Measurements from ENCODE around the gene GPR156. TPM values are rescaled to one million over a fixed set of nuclear protein-coding genes. Genes with fewer than 3 reads are reported as not detected.

GPR156 gene
- total and polyA plus RNA-seq, 8 donors, result 0.13 to 0.89 (median 0.37) TPM; not detected in 5

- H3K4me1 ChIP-seq, result peaks cover 0 to 5% (median 3%) of the 10 kb centered on the region in 4 donors
- peaks cover 0 to 4% (median 0%) of the 10 kb centered on the region in 4 donors for H3K9me3 ChIP-seq
- H3K27me3 ChIP-seq, result no peaks in the 10 kb centered on the region
- H3K4me3 ChIP-seq, result no peak overlapping the region
- 77 to 93% (median 88%) methylated on average over 4 of the region's 4 CpGs for WGBS, 5 donors
- TF ChIP-seq CTCF (IDR thresholded peaks at IDR 0.05) (no peak), POLR2AphosphoS5 (IDR thresholded peaks at IDR 0.05) (no peak), EP300 (IDR thresholded peaks at IDR 0.05) (no peak), POLR2A (IDR thresholded peaks at IDR 0.05) (no peak)
- intact Hi-C loops (cut with DNase I; ENCODE audit: low total_unique reads), result no loop called here
- no peak for DNase-seq
- H3K36me3 ChIP-seq, result no peaks in the 10 kb centered on the region
- no peak overlapping the region for H3K27ac ChIP-seq
Observed at GRCh38 chr3:120142236-120142635, 142.8 kb downstream of the GPR156 start.

DNA sequence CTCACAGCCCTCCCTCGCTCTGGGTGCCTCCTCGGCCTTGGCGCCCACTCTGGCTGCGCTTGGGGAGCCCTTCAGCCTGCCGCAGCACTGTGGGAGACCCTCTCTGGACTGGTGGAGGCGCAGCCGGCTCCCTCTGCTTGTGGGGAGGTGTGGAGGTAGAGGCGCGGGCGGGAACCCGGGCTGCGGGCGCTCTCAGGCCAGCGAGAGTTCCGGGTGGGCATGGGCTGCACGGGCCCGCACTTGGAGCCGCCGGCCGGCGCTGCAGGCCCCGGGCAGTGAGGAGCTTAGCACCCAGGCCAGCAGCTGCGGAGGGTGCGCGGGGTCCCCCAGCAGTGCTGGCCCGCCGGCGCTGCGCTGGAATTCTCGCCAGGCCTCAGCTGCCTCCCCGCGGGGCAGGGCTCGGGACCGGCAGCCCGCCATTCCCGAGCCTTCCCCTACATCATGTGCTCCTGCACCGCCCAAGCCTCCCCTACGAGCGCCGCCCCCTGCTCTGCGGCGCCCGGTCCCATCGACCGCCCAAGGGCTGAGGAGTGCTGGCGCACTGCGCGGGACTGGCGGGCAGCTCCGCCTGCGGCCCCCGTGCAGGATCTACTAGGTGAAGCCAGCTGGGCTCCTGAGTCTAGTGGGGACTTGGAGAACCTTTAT is 144.8 kb downstream of the GPR156 start:
- TF ChIP-seq EP300 (IDR thresholded peaks at IDR 0.05), result no peak
- TF ChIP-seq POLR2AphosphoS5 (IDR thresholded peaks at IDR 0.05), result no peak
- no peak for TF ChIP-seq POLR2A (IDR thresholded peaks at IDR 0.05)
- no peak for TF ChIP-seq CTCF (IDR thresholded peaks at IDR 0.05)
- Histone ChIP-seq H3K4me1 (peaks cover 0 to 1% (median 0%) of the 10 kb centered on the region in 4 donors), H3K36me3 (no peaks in the 10 kb centered on the region), H3K4me3 (no peak overlapping the region), H3K9me3 (peaks cover 0 to 4% (median 0%) of the 10 kb centered on the region in 4 donors), H3K27ac (no peak overlapping the region), H3K27me3 (no peaks in the 10 kb centered on the region)
- DNase-seq, result no peak
- intact Hi-C loops (cut with DNase I; ENCODE audit: low total_unique reads), result no loop called here
- WGBS, 5 donors, result 95 to 98% (median 97%) methylated on average over 28 to 52 of the region's 52 CpGs

GRCh38 chr3:120139140-120139539 is 145.9 kb downstream of the GPR156 start:
- Histone ChIP-seq H3K36me3 (no peaks in the 10 kb centered on the region), H3K27me3 (no peaks in the 10 kb centered on the region), H3K4me1 (no peaks in the 10 kb centered on the region), H3K4me3 (no peak overlapping the region), H3K9me3 (peaks cover 0 to 4% (median 0%) of the 10 kb centered on the region in 4 donors), H3K27ac (no peak overlapping the region)
- intact Hi-C loops (cut with DNase I; ENCODE audit: low total_unique reads), result no loop called here
- TF ChIP-seq POLR2AphosphoS5 (IDR thresholded peaks at IDR 0.05) (no peak), CTCF (IDR thresholded peaks at IDR 0.05) (no peak), POLR2A (IDR thresholded peaks at IDR 0.05) (no peak), EP300 (IDR thresholded peaks at IDR 0.05) (no peak)
- DNase-seq, result no peak
- WGBS, 5 donors, result 93 to 99% (median 96%) methylated on average over 4 of the region's 4 CpGs

- Histone ChIP-seq H3K27me3 (no peaks in the 10 kb centered on the region), H3K27ac (no peak overlapping the region), H3K36me3 (no peaks in the 10 kb centered on the region), H3K9me3 (peaks cover 0 to 4% (median 0%) of the 10 kb centered on the region in 4 donors), H3K4me3 (no peak overlapping the region), H3K4me1 (no peaks in the 10 kb centered on the region)
- WGBS, 5 donors, result 65 to 76% (median 71%) methylated on average over 2 of the region's 2 CpGs
- TF ChIP-seq CTCF (IDR thresholded peaks at IDR 0.05) (no peak), POLR2AphosphoS5 (IDR thresholded peaks at IDR 0.05) (no peak), EP300 (IDR thresholded peaks at IDR 0.05) (no peak), POLR2A (IDR thresholded peaks at IDR 0.05) (no peak)
- intact Hi-C loops (cut with DNase I; ENCODE audit: low total_unique reads), result no loop called here
- DNase-seq, result no peak
Observed at GRCh38 chr3:120137548-120137947, 147.5 kb downstream of the GPR156 start.
